GM12878 (cell line): ENCODE data around the gene HMGXB3. TPM values are rescaled to one million over a fixed set of nuclear protein-coding genes. Genes with fewer than 3 reads are reported as not detected.

Source experiments
- ATAC-seq: fragments of 200-7000 bp; cut with Tn5 transposase; 3 replicates; pipeline ENCODE4 v1.9.1; 2020; ENCODE audit warnings: mild to moderate bottlenecking, moderate library complexity
- BruUV-seq: library from RNA; stranded (reverse); fragments of 400-500 nt; replicated peaks from 2 replicates; lab custom pipeline; 2021; lab: Mats Ljungman, UMichigan
- CTCF ChIA-PET: fragments of 300-600 bp; sonication (Branson Sonifier 250); formaldehyde crosslinking; extraction: SDS; loops from one replicate; lab custom pipeline; 2021; ENCODE audit warnings: inconsistent platforms; lab: Yijun Ruan, JAX
- POLR2A ChIA-PET: fragments of 350-600 bp; formaldehyde crosslinking; extraction: SDS; loops from one replicate; lab custom pipeline; 2021; ENCODE audit warnings: inconsistent platforms; lab: Charles Lee
- RAD21 ChIA-PET: fragments of 300-600 bp; sonication (Branson Sonifier 250); formaldehyde crosslinking; loops from one replicate; lab custom pipeline; 2023; ENCODE audit warnings: antibody characterized with exemption; ENCODE audit not compliant: unreplicated experiment; lab: Charles Lee
- SMC1A ChIA-PET: fragments of 300-600 bp; sonication (Branson Sonifier 250); formaldehyde crosslinking; loops from one replicate; lab custom pipeline; 2023; ENCODE audit not compliant: unreplicated experiment, uncharacterized antibody; lab: Charles Lee
- DNase-seq: peaks from one replicate; pipeline ENCODE4 v3.0.0-alpha.2; 2011; ENCODE audit warnings: low read depth, low spot score
- FAIRE-seq: peaks from 3 replicates; lab custom pipeline; 2011; peaks lifted over from hg19 to GRCh38; lab: Jason Lieb, UNC
- H2AFZ ChIP-seq: 2 replicates; pipeline ENCODE4 v1.6.0; 2011; ENCODE audit warnings: low read depth, low read length, control low read depth; ENCODE audit not compliant: control insufficient read depth
- H3K27ac ChIP-seq: 2 replicates; pipeline ENCODE4 v1.5.1; 2011; ENCODE audit warnings: control low read depth; ENCODE audit not compliant: control insufficient read depth, insufficient read depth
- H3K27me3 ChIP-seq, 2 experiments: replicated peaks in 1 of 2; 2 replicates each; pipeline versions ENCODE4 v1.6.0 to v1.6.1; 2011; ENCODE audit warnings: low read length in 1 of 2; ENCODE audit not compliant: control insufficient read depth in 2 of 2, insufficient read depth in 2 of 2
- H3K36me3 ChIP-seq, 2 experiments: 2 replicates each; pipeline ENCODE4 v1.5.1; 2011; ENCODE audit warnings: low read length in 1 of 2; ENCODE audit not compliant: control insufficient read depth in 2 of 2, insufficient read depth in 2 of 2
- H3K4me1 ChIP-seq: 2 replicates; pipeline ENCODE4 v1.6.1; 2011; ENCODE audit warnings: mild to moderate bottlenecking, low read length, moderate library complexity, mixed read lengths; ENCODE audit not compliant: control insufficient read depth, insufficient read depth
- H3K4me2 ChIP-seq: 2 replicates; pipeline ENCODE4 v1.6.0; 2011; ENCODE audit warnings: control low read depth; ENCODE audit not compliant: control insufficient read depth, insufficient read depth
- H3K4me3 ChIP-seq: fragments of 200-600 bp; sonication (generic); 2 replicates; pipeline ENCODE4 v1.5.1; 2016
- H3K79me2 ChIP-seq: 2 replicates; pipeline ENCODE4 v1.6.0; 2011; ENCODE audit warnings: low read length; ENCODE audit not compliant: control insufficient read depth, insufficient read depth
- H3K9ac ChIP-seq: 2 replicates; pipeline ENCODE4 v1.8.0; 2011; ENCODE audit warnings: low read length, control low read depth, mixed read lengths; ENCODE audit not compliant: control insufficient read depth, insufficient read depth
- H3K9me3 ChIP-seq: replicated peaks from 3 replicates; pipeline ENCODE4 v1.5.1; 2011; ENCODE audit warnings: mild to moderate bottlenecking, low read length; ENCODE audit not compliant: control insufficient read depth, insufficient read depth
- H4K20me1 ChIP-seq: 2 replicates; pipeline ENCODE4 v1.6.0; 2011; ENCODE audit not compliant: control insufficient read depth, insufficient read depth
- ASH2L ChIP-seq: fragments of 300-600, 200-600 bp; sonication (generic); IDR thresholded peaks from 2 replicates; pipeline ENCODE4 v1.6.1; 2017; ENCODE audit warnings: low read depth, mild to moderate bottlenecking, borderline replicate concordance
- BMI1 ChIP-seq: fragments of 450-650 bp; IDR thresholded peaks from 2 replicates; pipeline ENCODE4 v1.6.1; 2016; ENCODE audit warnings: mild to moderate bottlenecking, moderate library complexity, borderline replicate concordance
- E4F1 ChIP-seq: fragments of 450-650 bp; IDR thresholded peaks from 2 replicates; pipeline ENCODE4 v1.6.1; 2018; ENCODE audit warnings: borderline replicate concordance, mild to moderate bottlenecking; ENCODE audit not compliant: partially characterized antibody
- HDAC2 ChIP-seq: fragments of 200-600 bp; sonication (generic); IDR thresholded peaks from 2 replicates; pipeline ENCODE4 v1.6.1; 2017
- JUND ChIP-seq: IDR thresholded peaks from 2 replicates; pipeline ENCODE4 v1.6.1; 2012; ENCODE audit warnings: low read depth, mild to moderate bottlenecking, low read length, improper control_type of control experiment, moderate library complexity
- NFYB ChIP-seq: IDR thresholded peaks from 2 replicates; pipeline ENCODE4 v1.6.1; 2011; ENCODE audit warnings: low read depth, mild to moderate bottlenecking, low read length, improper control_type of control experiment, moderate library complexity; ENCODE audit not compliant: insufficient read depth
- POLR2AphosphoS5 ChIP-seq: IDR thresholded peaks from 2 replicates; pipeline ENCODE4 v1.6.1; 2011; ENCODE audit warnings: mild to moderate bottlenecking, low read length, inconsistent platforms
- POU2F2 ChIP-seq: IDR thresholded peaks from 3 replicates; pipeline ENCODE4 v1.6.1; 2011; ENCODE audit warnings: low read depth, mild to moderate bottlenecking, low read length, borderline replicate concordance
- RCOR1 ChIP-seq: conservative IDR thresholded peaks from 2 replicates; pipeline ENCODE4 v1.6.1; 2012; ENCODE audit warnings: low read depth, low read length, improper control_type of control experiment
- SMARCA5 ChIP-seq: fragments of 450-650 bp; IDR thresholded peaks from 2 replicates; pipeline ENCODE4 v1.6.1; 2017; ENCODE audit warnings: mild to moderate bottlenecking
- SP1 ChIP-seq: IDR thresholded peaks from one replicate; pipeline ENCODE4 v1.6.1; 2011; ENCODE audit warnings: low read depth, low read length
- STAT3 ChIP-seq: IDR thresholded peaks from 2 replicates; pipeline ENCODE4 v1.6.1; 2011; ENCODE audit warnings: low read depth, low read length, improper control_type of control experiment
- TBL1XR1 ChIP-seq: IDR thresholded peaks from 2 replicates; pipeline ENCODE4 v1.6.1; 2012; ENCODE audit warnings: low read depth, low read length, improper control_type of control experiment
- ZNF217 ChIP-seq: fragments of 450-650 bp; IDR thresholded peaks from 2 replicates; pipeline ENCODE4 v1.6.1; 2017; ENCODE audit warnings: antibody characterized with exemption, mild to moderate bottlenecking
- ZNF24 ChIP-seq: fragments of 450-650 bp; IDR thresholded peaks from 2 replicates; pipeline ENCODE4 v1.6.1; 2017; ENCODE audit warnings: antibody characterized with exemption, mild to moderate bottlenecking
- ZSCAN29 ChIP-seq: fragments of 450-650 bp; IDR thresholded peaks from 2 replicates; pipeline ENCODE4 v1.6.1; 2017; ENCODE audit warnings: mild to moderate bottlenecking, moderate library complexity
- WGBS: methylation state at CpG from one replicate; pipeline ENCODE4 v1.1.6; 2016; ENCODE audit warnings: low lambda C conversion rate; ENCODE audit not compliant: insufficient replicate concordance, insufficient coverage; ENCODE audit errors: missing lambda C conversion rate; 5-methylcytosine and 5-hydroxymethylcytosine counted together
- in situ Hi-C: fragments of 300-500 bp; cut with MboI; formaldehyde crosslinking; loops from 9 replicates; pipeline ENCODE4 v1.14.3; 2018; ENCODE audit warnings: mixed read lengths
- intact Hi-C: fragments of 100-400 bp; cut with micrococcal nuclease; formaldehyde crosslinking; loops from one replicate; pipeline ENCODE4 v1.14.2; 2022; ENCODE audit not compliant: unreplicated experiment
- polyA plus RNA-seq, 11 experiments: library from polyadenylated mRNA; depleted of rRNA in 4 of 11; unstranded in 6 of 11; stranded (reverse) in 5 of 11; fragments of >200 nt; fragmentation: Nextera tagmentation in 4 of 11; fragmentation: Illumina TruSeq in 1 of 11; extraction: Ambion mirVana in 4 of 11; extraction: Trizol in 1 of 11; gene quantifications; 1 replicate in 1 of 11; 2 replicates in 10 of 11; pipeline versions ENCODE4 v1.2.1 to v1.2.3, GENCODE V29; 2011 to 2016; ENCODE audit warnings: inconsistent platforms in 2 of 11, missing spikeins in 2 of 11, low read depth in 1 of 11
- total RNA-seq, 4 experiments: library from RNA; depleted of rRNA in 3 of 4; stranded (reverse); fragments of >200 nt in 3 of 4; fragmentation: Illumina TruSeq in 1 of 4; extraction: Trizol in 1 of 4; gene quantifications; 2 replicates each; pipeline versions ENCODE4 v1.2.1 to v1.2.3, GENCODE V29; 2013 to 2021
- TF ChIP-seq, protein P1 (sequence below): IDR thresholded peaks from 2 replicates; pipeline ENCODE4 v1.6.1; 2012; ENCODE audit warnings: low read depth, low read length, improper control_type of control experiment

Gene HMGXB3
- total and polyA plus RNA-seq, 10 of the 15 experiments (the other 5 are each of a cell fraction or from before 2014, with no cell fraction given) = 1.00 to 42.2 (median 28.1) TPM

DNA sequence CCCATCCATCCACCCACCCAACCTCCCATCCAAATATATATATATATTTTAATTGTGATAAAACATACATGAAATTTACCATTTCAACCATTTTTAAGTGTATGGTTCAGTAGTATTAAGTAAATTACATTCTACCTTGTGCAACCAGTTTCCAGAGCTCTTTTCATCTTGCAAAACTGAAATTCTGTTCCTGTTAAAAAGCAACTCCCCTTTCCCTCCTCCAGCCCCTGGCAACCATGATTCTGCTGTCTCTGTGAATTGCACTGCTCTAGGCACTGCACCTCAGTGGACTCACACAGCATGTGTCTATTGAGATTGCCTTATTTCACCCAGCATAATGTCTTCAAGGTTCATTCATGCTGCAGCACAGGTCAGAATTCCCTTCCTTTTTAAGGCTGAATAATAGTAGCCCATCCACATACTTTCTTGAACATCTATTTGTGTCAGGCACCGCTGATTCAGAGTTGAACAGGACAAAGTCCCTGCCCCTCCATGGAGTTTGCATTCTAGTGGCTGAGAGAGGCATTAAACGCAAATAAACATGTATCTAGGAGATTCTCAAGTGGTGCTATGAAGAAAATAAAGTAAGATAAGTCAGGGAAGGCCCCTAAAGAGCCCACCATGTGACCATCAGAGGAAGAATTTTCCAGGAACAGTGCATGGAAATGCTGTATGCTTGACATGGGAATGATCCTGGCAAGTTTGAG, 61.8 kb downstream of the HMGXB3 start:
- Histone ChIP-seq H2AFZ (no peak overlapping the region), H3K27ac (no peak overlapping the region), H3K9ac (no peak overlapping the region), H3K79me2 (no peaks in the 10 kb centered on the region), H3K9me3 (no peaks in the 10 kb centered on the region), H3K4me1 (peaks cover 5% of the 10 kb centered on the region; the same call in 1 of the 2 replicates), H3K4me2 (no peak overlapping the region), H3K27me3 (no peaks in the 10 kb centered on the region; a peak in 1 of 4 replicates), H3K36me3 (no peaks in the 10 kb centered on the region), H3K4me3 (no peak overlapping the region), H4K20me1 (no peaks in the 10 kb centered on the region)
- SMC1A ChIA-PET = interaction anchor here (0.6 to 1.1 kb wide), 2 partner anchors 13 to 555 kb away, joined by 3 to 4 read pairs; no protein-coding TSS in a partner anchor
- RAD21 ChIA-PET = no interaction called here
- TF ChIP-seq, protein P1, sequence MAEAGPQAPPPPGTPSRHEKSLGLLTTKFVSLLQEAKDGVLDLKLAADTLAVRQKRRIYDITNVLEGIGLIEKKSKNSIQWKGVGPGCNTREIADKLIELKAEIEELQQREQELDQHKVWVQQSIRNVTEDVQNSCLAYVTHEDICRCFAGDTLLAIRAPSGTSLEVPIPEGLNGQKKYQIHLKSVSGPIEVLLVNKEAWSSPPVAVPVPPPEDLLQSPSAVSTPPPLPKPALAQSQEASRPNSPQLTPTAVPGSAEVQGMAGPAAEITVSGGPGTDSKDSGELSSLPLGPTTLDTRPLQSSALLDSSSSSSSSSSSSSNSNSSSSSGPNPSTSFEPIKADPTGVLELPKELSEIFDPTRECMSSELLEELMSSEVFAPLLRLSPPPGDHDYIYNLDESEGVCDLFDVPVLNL = no peak
- TF ChIP-seq E4F1 (no peak), POU2F2 (no peak), TBL1XR1 (no peak), ASH2L (no peak), ZNF24 (no peak), NFYB (no peak), BMI1 (no peak), POLR2AphosphoS5 (no peak), STAT3 (no peak), JUND (no peak), ZSCAN29 (no peak), SP1 (no peak), SMARCA5 (no peak), HDAC2 (no peak), ZNF217 (no peak), RCOR1 (no peak)
- CTCF ChIA-PET = interaction anchor here (0.8 to 1.0 kb wide), 2 partner anchors 18 to 60 kb away, joined by 3 read pairs; no protein-coding TSS in a partner anchor
- POLR2A ChIA-PET = no interaction called here
- no peak for FAIRE-seq
- DNase-seq = no peak
- 17% methylated on average over 2 of the region's 2 CpGs for WGBS
- in situ Hi-C loops (no loop called here), intact Hi-C loops (no loop called here)
- BruUV-seq = no TSS peak
- ATAC-seq = no peak
